Right lobe of liver (tissue), 4 donors: Measurements from ENCODE around the gene RPRD1A.

ENCODE experiments used
- POLR2A ChIP-seq: fragments of 450-650 bp; IDR thresholded peaks from one replicate; pipeline ENCODE4 v1.6.1; 2017; ENCODE audit warnings: antibody characterized with exemption, mild to moderate bottlenecking
- TF ChIP-seq, protein P1 (sequence below), 4 donors: fragments of 200-600 bp in 3 of 4; fragments of 450-650 bp in 1 of 4; IDR thresholded peaks; one replicate each; pipeline versions ENCODE4 v1.5.1 to v1.8.0; 2016 to 2022; ENCODE audit warnings: antibody characterized with exemption in 4 of 4, mild to moderate bottlenecking in 2 of 4
- donor health status: DM: no; HTN: no; CAD: no.
- donor health status: DM: no; HTN: no; CAD: no.
- donor health status: DM: no; HTN: yes; CAD: no.

DNA sequence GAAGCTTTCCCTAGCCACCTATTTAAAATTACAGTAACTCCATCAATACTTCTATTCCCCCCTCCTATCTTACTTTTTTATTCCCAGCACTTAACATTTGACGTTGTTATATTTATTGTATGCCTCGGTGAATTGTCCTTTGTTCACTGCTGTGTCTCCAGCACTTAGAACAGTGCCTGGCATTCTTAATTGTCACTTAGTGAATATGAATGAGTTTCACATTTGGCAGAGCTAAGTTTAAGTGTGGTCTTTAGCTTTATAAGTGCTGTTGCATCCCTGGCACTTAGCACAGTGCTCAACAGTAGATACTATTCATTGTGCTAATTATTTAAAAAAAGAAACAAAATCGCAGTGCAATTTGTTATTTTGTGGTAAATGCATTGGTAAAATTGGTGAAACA, 93.2 kb downstream of the RPRD1A start:
- no peak for TF ChIP-seq POLR2A
- TF ChIP-seq, protein P1, sequence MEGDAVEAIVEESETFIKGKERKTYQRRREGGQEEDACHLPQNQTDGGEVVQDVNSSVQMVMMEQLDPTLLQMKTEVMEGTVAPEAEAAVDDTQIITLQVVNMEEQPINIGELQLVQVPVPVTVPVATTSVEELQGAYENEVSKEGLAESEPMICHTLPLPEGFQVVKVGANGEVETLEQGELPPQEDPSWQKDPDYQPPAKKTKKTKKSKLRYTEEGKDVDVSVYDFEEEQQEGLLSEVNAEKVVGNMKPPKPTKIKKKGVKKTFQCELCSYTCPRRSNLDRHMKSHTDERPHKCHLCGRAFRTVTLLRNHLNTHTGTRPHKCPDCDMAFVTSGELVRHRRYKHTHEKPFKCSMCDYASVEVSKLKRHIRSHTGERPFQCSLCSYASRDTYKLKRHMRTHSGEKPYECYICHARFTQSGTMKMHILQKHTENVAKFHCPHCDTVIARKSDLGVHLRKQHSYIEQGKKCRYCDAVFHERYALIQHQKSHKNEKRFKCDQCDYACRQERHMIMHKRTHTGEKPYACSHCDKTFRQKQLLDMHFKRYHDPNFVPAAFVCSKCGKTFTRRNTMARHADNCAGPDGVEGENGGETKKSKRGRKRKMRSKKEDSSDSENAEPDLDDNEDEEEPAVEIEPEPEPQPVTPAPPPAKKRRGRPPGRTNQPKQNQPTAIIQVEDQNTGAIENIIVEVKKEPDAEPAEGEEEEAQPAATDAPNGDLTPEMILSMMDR (IDR thresholded peaks at IDR 0.05) = no peak
